HepG2 (cell line): Measurements from ENCODE around the gene NAA38. TPM values are rescaled to one million over a fixed set of nuclear protein-coding genes. Genes with fewer than 3 reads are reported as not detected.

Source experiments
- AHR ChIP-seq: IDR thresholded peaks from 2 replicates; pipeline ENCODE4 v1.6.1; 2018; ENCODE audit warnings: missing genetic modification reagents, missing compliant biosample characterization
- CSRNP1 ChIP-seq: sonication (generic); formaldehyde crosslinking; IDR thresholded peaks from 2 replicates; pipeline ENCODE4 v1.8.1; 2023; ENCODE audit warnings: mild to moderate bottlenecking, missing genetic modification reagents
- ELF3 ChIP-seq: IDR thresholded peaks from 2 replicates; pipeline ENCODE4 v1.6.1; 2016; ENCODE audit warnings: missing genetic modification reagents, missing compliant biosample characterization
- GATAD1 ChIP-seq: IDR thresholded peaks from 2 replicates; pipeline ENCODE4 v1.6.1; 2016; ENCODE audit warnings: missing genetic modification reagents, missing compliant biosample characterization
- HDAC1 ChIP-seq: sonication (generic); formaldehyde crosslinking; IDR thresholded peaks from 2 replicates; pipeline ENCODE4 v1.5.1; 2020; ENCODE audit warnings: mild to moderate bottlenecking, missing genetic modification reagents
- HNRNPK ChIP-seq: fragments of 200-400 bp; formaldehyde crosslinking; IDR thresholded peaks from 2 replicates; pipeline ENCODE4 v1.6.1; 2018; ENCODE audit warnings: low read length, low read depth, moderate library complexity, mild to moderate bottlenecking; ENCODE audit not compliant: poor library complexity, severe bottlenecking
- JUND ChIP-seq: sonication (generic); formaldehyde crosslinking; IDR thresholded peaks from 2 replicates; pipeline ENCODE4 v1.8.0; 2022; ENCODE audit warnings: mild to moderate bottlenecking, missing genetic modification reagents
- MEF2D ChIP-seq: sonication (generic); formaldehyde crosslinking; IDR thresholded peaks from 2 replicates; pipeline ENCODE4 v1.5.1; 2020; ENCODE audit warnings: mild to moderate bottlenecking, missing genetic modification reagents
- NFRKB ChIP-seq: fragments of 450-650 bp; IDR thresholded peaks from 2 replicates; pipeline ENCODE4 v1.6.1; 2017
- PHF21A ChIP-seq: sonication (generic); formaldehyde crosslinking; IDR thresholded peaks from 2 replicates; pipeline ENCODE4 v1.5.0; 2020; ENCODE audit warnings: mild to moderate bottlenecking, missing genetic modification reagents
- SAP130 ChIP-seq: IDR thresholded peaks from 2 replicates; pipeline ENCODE4 v1.6.1; 2016; ENCODE audit warnings: low read depth
- U2AF2 ChIP-seq: fragments of 200-400 bp; formaldehyde crosslinking; IDR thresholded peaks from 2 replicates; pipeline ENCODE4 v1.6.1; 2017; ENCODE audit warnings: low read depth, mild to moderate bottlenecking, low read length
- ZFYVE20 ChIP-seq: sonication (generic); formaldehyde crosslinking; IDR thresholded peaks from 2 replicates; pipeline ENCODE4 v1.8.0; 2023; ENCODE audit warnings: low read depth, mild to moderate bottlenecking, moderate library complexity, missing genetic modification reagents, borderline replicate concordance
- ZNF24 ChIP-seq: fragments of 450-650 bp; IDR thresholded peaks from 2 replicates; pipeline ENCODE4 v1.6.1; 2017; ENCODE audit warnings: antibody characterized with exemption, mild to moderate bottlenecking
- ZNF333 ChIP-seq: sonication (generic); formaldehyde crosslinking; IDR thresholded peaks from 2 replicates; pipeline ENCODE4 v1.4.0; 2020; ENCODE audit warnings: mild to moderate bottlenecking, missing genetic modification reagents, borderline replicate concordance
- ZNF431 ChIP-seq: sonication (generic); formaldehyde crosslinking; IDR thresholded peaks from 2 replicates; pipeline ENCODE4 v1.9.0; 2022; ENCODE audit warnings: missing genetic modification reagents, low read depth, mild to moderate bottlenecking, borderline replicate concordance
- ZNF510 ChIP-seq: sonication (generic); formaldehyde crosslinking; IDR thresholded peaks from 2 replicates; pipeline ENCODE4 v1.4.0; 2020; ENCODE audit warnings: low read depth, mild to moderate bottlenecking, missing genetic modification reagents
- ZNF577 ChIP-seq: sonication (generic); formaldehyde crosslinking; IDR thresholded peaks from 2 replicates; pipeline ENCODE4 v1.4.0; 2020; ENCODE audit warnings: mild to moderate bottlenecking, low read depth, missing genetic modification reagents, borderline replicate concordance
- ZNF687 ChIP-seq: sonication (generic); formaldehyde crosslinking; IDR thresholded peaks from 2 replicates; pipeline ENCODE4 v1.5.1; 2020; ENCODE audit warnings: mild to moderate bottlenecking, missing genetic modification reagents, moderate library complexity
- ZNF7 ChIP-seq: IDR thresholded peaks from 2 replicates; pipeline ENCODE4 v1.6.1; 2016; ENCODE audit warnings: missing biosample characterization, missing genetic modification reagents
- ZNF713 ChIP-seq: sonication (generic); formaldehyde crosslinking; IDR thresholded peaks from 2 replicates; pipeline ENCODE4 v1.4.0; 2020; ENCODE audit warnings: mild to moderate bottlenecking, missing genetic modification reagents
- ZNF772 ChIP-seq: sonication (generic); formaldehyde crosslinking; IDR thresholded peaks from 2 replicates; pipeline ENCODE4 v1.5.0; 2020; ENCODE audit warnings: mild to moderate bottlenecking, missing genetic modification reagents
- ZNF780A ChIP-seq: sonication (generic); formaldehyde crosslinking; IDR thresholded peaks from 2 replicates; pipeline ENCODE4 v1.8.0; 2022; ENCODE audit warnings: mild to moderate bottlenecking, missing genetic modification reagents, moderate library complexity
- ZNF782 ChIP-seq: sonication (generic); formaldehyde crosslinking; IDR thresholded peaks from 2 replicates; pipeline ENCODE4 v1.4.0; 2020; ENCODE audit warnings: missing genetic modification reagents, mild to moderate bottlenecking, borderline replicate concordance
- polyA plus RNA-seq, 8 experiments: library from polyadenylated mRNA; depleted of rRNA in 3 of 8; stranded (reverse) in 7 of 8; unstranded in 1 of 8; fragments of >200 nt; fragmentation: Illumina TruSeq in 4 of 8; extraction: Trizol in 4 of 8; gene quantifications; 2 replicates each; pipeline versions ENCODE4 v1.2.1 to v1.2.3, GENCODE V29; 2011 to 2016; ENCODE audit warnings: low read depth in 4 of 8, missing spikeins in 1 of 8, mixed read lengths in 1 of 8; ENCODE audit not compliant: insufficient read depth in 1 of 8
- total RNA-seq, 5 experiments: library from RNA; depleted of rRNA; stranded (reverse); fragments of >200 nt; fragmentation: Illumina TruSeq; extraction: Trizol; gene quantifications; 2 replicates each; pipeline ENCODE4 v1.2.3, GENCODE V29; 2016; ENCODE audit warnings: low read depth in 1 of 5

The NAA38 gene
- total and polyA plus RNA-seq, 2 of the 13 experiments (the other 11 are each of a cell fraction or from before 2014, with no cell fraction given) = 46.9 to 91.6 TPM

GRCh38 chr17:7838090-7839075 lies 19.0 kb downstream of the NAA38 start (continued):
- TF ChIP-seq ZNF687 = peak; percentile 22; the same call in 1 of the 2 replicates
- TF ChIP-seq ZNF772 = no peak
- TF ChIP-seq ZNF24 = no peak
- no peak for TF ChIP-seq ZNF510
- TF ChIP-seq SAP130 (CRISPR knock-in tag) = peak; percentile 28; the same call in 1 of the 2 replicates
- TF ChIP-seq ZNF782 (CRISPR knock-in tag) = 0 out of 2 replicates have a peak, but pooled peaks have one; percentile 28
- no peak for TF ChIP-seq ELF3 (CRISPR knock-in tag)
- 0 out of 2 replicates have a peak, but pooled peaks have one; percentile 15 for TF ChIP-seq GATAD1 (CRISPR knock-in tag)
- no peak for TF ChIP-seq MEF2D (CRISPR knock-in tag)
- no peak for TF ChIP-seq JUND (CRISPR knock-in tag)
- peak; percentile 71 for TF ChIP-seq HNRNPK
- TF ChIP-seq ZNF577 (CRISPR knock-in tag) = no peak
- TF ChIP-seq ZNF7 (CRISPR knock-in tag) = no peak
- no peak for TF ChIP-seq NFRKB
- TF ChIP-seq CSRNP1 = no peak
- no peak for TF ChIP-seq ZNF713
- no peak for TF ChIP-seq U2AF2
- TF ChIP-seq ZNF431 = no peak
- TF ChIP-seq ZNF780A (CRISPR knock-in tag) = no peak
- no peak for TF ChIP-seq ZFYVE20 (CRISPR knock-in tag)
- TF ChIP-seq ZNF333 = no peak
- no peak for TF ChIP-seq HDAC1 (CRISPR knock-in tag)
- no peak for TF ChIP-seq AHR (CRISPR knock-in tag)
- 0 out of 2 replicates have a peak, but pooled peaks have one; percentile 29 for TF ChIP-seq PHF21A (CRISPR knock-in tag)
